GM21526 (cell line): ENCODE data around the gene KIF26A.

Experiments
- ATAC-seq: cut with Tn5 transposase; IDR thresholded peaks from one replicate; pipeline ENCODE4 v1.9.1; 2021; ENCODE audit warnings: moderate library complexity; ENCODE audit not compliant: unreplicated experiment, low FRiP score

KIF26A gene

DNA sequence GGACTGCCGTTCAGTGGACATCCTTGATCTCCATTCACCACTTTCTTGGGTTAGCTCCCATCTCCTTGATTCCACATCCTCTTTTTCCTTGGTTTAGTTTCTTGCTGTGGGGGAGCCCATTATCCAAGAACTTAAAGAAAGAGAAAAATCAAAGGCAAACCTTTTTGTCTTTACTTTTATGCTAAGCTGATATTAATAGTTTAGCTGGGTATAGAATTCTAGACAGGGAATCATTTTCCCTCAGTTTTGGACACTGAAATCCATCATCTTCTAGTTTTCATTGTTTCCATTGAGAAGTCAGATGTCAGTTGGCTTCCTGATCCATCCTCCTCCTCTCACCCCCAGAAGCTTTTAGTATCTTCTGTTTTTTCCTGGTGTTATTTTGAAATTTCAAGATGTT, 8.8 kb upstream of the KIF26A start:
- ATAC-seq, result no peak

DNA sequence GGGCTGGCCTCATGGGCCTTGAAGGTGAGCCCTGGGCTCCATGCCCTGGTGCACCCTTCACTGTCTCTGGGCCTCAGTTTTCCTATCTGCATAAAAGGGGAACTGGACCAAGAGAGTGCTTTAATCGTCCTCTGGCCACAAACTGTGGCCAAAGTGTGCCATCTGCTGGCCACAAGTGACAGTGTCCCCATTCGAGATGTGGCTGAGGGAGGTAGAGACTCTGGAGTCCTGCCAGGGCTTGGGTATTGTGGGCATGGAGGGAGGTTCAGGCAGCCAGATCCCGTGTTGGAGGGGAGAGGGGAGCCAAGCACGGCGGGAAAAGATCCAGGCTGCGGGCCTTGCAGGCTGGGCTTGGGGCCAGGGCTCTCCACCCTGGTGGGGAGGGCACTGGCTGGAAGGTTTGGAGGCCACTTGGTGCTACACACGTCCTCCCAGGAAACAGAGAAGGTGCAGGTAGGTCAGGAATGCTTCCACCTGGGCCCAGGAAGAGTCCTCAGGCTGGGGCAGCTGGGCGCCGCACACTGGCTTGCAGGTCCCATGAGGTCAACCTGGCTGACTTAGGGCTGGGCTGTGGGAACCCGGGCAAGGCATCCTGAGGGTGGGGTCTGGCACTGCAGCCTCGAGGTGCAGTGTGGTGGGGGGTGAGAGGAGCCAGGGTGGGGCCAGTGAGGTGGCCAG, 7.3 kb upstream of the KIF26A start:
- no peak for ATAC-seq

DNA sequence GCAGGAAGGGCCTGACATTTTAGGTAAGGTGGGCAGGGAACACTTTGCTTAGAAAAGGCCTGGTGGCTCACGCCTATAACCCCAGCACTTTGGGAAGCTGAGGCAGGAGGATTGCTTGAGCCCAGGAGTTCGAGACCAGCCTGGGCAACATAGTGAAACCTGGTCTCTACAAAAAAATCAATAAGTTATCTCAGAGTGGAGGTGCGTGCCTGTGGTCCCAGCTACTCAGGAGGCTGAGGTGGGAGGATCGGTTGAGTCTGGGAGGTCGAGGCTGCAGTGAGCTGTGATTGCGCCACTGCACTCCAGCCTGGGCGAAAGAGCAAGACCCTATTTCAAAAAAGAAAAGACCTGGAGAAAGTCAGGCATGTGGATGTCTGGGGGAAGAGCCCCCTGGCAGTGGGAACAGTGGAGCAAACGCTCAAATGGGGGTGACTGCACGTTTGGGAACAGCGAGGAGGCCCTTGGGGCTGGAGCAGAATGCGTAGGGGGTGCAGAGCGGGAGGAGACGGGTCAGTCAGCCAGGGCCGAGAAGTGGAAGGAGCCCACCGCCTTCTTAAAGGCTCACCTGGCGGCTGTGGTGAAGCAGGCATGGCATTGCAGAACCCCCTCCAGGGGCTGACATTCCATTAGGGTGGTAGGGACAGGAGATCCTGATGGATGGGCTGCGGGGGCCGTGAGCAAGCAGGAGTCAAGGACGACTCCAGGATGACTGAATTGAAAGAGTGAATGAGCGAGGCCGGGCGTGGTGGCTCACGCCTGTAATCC, 6.2 kb upstream of the KIF26A start:
- ATAC-seq, result no peak

DNA sequence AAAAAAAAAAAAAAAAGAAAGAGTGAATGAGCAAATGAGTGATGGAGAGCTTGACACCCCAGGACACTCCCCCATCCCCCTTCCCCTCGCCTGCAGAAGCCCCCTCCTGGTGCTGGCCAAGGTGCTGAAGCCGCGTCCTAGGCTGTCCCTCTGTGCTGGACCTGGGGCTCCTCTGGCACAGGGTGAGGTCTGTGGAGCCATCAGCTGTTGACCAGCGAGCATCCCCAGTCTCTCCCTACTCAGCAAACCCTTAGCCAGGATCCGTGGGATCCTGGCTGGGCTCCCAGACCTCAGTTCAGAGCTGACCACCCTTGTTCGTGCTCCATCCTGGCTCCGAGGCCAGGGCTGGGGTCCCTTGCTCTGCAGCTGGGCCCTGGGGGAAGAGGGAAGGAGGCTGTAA, 5.4 kb upstream of the KIF26A start:
- ATAC-seq, result no peak

DNA sequence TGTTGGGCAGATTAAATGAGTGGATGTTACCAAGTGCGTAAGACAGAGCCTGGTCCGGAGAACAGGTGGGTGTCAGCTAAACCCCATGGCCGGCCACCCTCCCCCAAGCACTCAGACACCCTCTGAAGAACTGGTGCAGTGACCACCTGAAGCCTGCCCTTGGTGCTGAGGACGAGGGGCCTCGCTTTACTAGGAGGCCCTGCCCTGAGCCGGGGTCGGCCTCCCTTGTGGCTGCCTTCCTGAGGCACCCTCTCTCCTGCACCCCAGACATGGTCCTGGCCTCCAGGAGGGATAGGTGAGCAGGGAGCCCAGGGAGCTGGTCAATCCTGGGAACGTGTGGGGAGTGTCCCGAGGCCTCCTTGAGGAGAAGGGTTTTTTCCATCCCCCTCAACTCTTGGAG, 4.9 kb upstream of the KIF26A start:
- ATAC-seq, result no peak

DNA sequence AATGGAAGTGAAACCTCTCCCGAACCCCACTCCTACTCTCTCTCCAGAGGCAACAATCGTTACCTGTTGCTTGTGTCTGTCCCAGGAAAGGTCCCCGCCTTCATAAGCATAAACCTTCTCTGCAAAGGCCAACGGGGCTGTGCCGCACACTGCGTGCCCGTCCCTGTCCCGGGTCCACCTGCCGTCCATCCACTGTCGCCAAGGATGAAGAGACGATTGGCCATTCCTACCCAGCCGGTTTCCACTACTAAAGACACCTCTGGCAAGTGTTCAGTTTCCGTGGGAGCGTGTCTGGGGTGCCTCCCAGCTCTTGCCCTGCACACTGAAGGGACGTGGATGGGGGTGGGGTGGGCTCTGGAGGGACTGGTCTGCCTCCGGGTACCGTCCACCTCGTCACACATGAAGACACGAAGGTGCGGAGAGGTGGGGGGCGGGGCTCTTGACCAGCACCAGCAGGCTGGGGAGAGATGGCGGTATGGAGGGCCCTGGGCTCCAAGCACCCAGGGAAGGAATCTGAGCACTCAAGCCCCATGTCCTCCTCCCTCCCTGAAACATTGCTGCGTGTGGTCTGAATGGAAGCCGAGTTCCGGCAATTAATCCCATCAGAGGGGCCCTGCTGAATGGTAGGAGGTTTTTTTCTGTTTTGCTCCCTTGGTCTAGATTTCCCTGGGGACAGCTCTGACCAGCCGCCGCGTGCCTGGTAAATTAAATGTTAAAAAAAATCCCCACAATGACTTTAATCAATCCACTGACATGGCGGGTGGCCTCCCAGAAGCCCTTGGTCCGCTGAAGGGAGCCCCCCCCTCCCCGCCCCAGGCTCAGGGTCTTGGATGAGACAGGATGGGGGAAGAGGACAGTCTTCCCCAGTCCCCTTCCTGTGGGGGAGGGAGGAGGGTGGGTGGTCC, 4.1 kb upstream of the KIF26A start:
- ATAC-seq, result no peak

DNA sequence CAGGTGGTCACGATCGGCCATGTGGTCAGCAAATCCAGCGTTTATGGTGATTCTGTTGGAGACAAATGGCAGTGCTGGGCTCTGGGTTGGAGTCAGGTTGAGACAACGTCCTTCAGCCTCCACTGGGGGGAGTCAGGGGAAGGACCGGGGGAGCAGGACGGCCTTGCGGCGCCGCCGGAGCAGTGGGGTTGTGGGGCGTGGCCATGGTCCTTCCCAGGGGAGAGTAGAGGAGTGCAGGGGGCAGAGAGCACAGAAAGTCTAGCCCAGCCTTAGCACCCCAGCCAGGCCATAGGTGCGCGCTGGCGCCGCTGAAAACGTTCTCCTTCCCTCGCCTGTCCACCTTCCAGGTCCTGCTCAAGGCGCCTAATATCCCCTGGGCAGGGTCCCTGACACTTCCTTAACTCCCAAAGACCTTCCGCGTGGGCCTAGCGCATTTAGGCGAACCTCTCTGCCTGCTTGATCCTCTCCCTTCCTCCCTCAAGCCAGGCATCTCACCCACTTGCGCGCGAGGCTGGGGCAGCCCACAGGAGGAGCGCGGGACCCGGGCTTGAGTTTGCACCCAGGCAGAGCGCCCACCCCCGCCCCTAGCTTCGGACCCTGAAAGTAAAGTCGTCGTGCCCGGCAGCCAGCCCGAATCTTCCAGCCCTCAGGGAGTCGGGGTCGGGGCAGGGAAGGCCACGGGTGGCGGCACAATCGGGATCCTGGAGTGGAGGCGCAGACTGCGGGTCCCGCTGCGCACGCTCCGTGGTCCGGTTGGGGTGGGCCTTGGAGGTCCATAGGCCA, 3.1 kb upstream of the KIF26A start:
- ATAC-seq, result no peak

DNA sequence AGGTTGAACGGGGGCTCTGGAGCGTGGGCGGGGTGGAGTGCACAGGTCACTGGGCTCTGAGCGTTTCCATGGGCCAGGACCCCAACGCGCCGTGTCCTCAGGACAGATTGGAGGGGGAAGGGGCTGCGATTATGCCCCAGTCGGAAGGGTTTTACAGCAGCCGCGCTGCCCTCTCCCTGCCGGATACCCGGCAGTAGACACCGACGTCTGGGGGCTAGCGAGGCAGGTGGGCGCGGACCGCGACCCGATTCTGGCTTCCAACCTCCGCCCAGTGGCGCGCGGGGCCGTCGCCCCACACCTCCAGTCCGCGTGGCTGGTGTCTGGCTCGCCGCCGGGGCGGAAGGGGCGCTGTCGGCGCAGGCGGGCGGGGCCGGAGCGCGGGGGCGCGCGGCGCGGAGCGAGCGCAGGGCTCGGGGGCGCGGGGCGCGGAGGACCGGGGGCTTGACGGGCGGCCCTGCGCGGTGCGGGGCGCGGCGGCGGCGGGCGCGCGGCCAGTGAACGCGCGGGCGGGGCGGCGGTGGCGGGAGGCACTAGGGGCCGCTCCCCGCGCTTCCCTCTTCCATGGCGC, 2.4 kb upstream of the KIF26A start:
- no peak for ATAC-seq

DNA sequence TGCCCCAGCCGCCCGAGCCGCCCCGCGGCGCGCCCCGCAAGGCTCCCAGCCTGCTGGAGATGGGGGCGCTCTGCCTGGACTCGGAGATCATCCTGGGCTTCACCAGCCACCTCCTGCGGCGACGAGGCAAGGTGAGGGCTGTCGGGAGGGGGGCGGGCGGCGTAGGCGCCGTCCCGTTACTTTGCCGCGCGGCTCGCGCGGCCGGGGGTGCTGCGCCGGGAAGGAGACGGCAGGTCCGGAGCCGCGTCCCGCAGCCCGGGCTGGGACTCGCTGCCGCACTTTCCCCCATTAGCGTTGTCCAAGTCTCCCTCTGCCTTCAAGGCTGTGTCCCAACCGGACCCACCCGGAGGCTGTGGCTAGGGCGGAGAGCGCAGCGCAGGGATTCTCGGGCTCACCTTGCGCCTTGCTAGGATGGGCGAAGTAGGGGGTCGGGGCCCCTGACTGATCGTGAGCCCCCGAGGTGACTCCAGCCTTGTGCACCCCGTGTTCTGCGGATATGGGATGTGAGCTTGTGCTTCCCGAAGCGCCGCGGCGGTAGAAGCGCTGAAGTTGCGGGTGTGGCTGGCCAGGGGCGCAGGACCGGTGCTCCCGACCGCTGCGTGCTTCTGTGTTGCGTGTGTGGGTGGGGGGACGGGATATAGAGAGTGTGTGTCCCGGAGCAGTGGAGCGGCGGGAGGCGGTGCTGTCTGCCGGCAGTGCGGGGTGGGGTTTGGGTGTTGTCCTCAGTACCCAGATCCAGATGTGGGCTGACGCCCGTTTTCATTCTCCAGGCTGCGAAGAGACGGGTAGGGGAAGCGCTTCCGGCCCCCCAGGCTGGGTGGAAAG, 1.7 kb upstream of the KIF26A start:
- no peak for ATAC-seq

DNA sequence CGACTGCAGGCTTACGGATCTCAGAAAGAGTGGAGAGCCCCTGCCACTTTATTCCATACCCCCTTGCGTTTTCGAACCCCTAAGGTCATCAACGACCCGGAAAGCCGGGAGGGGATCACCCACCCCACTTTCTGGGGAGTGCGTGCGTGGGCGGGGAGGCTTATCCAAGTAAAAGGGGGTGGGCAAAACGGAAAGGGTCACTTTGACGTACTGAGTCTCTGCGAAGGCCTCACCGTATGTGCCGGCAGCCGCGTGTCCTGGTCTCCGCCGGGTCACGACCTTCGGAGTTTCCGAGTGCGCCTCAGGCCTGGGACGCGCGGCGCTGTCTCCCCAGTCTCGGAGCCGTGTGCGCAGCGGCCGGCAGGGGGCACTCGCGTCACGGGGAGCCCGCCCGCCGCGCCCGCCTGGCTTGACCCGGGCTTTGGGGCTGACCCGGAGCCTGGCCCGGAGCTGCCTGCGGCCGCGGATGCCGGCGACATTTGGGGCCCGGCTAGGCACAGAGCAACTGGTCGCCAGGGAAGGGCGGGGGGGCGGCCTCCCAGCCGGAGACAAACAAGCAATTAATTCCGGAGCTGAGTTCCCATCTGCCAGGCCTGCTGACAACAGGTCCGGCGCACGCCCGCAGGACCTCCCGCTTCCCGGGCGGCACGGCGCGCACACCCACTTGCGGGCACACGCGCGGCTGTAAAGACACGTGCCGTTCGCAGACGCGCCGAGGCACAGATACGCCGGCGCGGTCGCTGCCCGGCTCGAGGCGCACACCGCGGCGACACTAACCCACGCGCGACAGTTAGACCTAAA, 890 bp upstream of the KIF26A start:
- ATAC-seq, result no peak

DNA sequence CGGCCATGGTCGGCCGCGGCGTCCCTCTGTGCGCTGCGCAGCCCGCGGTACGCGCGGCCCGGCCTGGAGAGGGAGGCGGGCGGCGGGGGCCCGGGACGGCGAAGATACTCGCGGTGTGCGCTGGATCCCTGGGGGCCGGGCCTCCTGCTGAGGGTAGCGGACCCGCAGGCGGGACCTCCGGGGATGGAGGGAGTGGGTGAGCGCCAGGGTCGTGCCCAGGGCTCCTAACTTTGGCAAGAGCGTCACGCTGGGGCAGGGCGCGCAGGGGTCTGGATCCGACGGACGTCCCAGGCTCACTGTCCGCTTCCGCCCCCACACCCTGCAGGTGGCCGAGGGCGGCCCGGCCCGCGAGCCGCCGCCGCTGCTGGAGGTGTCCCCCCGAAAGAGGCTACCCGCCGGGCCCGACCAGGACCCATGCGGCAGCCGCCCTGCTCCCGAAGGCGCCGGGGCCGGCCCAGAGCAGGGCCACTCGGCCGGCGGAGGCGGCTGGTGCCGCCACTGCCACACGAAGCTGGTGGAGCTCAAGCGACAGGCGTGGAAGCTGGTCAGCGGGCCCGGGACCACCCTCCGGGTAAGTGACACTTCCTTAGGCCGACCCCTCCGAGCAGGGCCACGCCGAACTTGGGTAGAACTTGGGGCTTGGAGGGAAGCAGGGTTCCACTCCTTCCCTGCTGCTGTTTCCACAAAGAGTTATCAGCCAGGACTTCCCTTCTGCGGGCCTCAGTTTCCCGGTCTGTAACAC, 502 bp downstream of the KIF26A start:
- ATAC-seq, result no peak

DNA sequence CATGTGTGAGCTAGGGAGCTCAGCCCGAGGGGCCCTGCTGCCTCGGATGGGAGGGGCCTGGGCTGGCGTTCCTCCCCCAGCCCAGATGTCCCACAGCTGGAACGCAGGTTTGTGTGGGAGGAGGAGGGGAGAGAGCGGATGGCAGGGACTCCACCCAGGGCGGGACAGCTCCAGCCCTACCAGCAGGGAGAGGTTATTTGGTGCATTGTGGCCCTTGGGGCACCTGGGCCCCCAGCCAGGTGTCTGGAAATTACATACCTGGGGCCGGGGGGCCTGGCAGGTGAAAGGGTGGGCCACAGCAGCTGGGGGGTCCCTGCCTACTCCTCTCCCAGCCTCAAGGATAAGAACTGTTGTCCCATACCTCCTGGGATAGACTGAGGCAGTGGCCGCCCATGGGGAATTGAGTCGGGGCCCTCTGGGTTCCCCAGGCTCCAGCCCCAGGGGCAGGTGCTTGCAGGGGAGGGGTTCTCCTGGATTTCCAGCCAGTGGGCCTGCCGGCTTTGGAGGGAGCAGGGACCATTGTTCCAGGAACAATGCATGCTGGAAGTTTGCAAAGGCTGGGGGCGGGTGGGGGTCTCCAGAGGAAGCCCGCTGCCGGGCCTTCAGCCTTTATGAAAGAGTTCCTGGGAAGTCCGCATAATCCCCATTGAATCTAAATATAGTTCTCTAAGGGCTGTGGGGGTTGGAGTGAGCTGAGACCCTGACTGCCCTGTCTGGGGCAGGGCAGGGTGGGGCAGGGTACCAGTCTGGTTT, 1.2 kb downstream of the KIF26A start:
- ATAC-seq, result no peak

DNA sequence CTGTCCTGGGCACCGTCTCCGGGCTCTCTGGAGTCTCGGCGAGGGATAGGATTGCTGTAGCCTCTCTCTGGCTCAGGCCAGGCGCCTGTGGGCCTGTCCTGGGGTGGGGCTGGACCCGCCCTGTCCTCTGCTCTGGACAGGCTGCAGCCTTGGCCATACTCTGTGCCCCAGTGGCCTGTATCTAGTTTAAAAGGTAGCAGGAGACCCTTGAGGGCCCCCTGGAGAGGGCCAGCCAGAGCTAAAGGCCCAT, 1.8 kb downstream of the KIF26A start:
- no peak for ATAC-seq

DNA sequence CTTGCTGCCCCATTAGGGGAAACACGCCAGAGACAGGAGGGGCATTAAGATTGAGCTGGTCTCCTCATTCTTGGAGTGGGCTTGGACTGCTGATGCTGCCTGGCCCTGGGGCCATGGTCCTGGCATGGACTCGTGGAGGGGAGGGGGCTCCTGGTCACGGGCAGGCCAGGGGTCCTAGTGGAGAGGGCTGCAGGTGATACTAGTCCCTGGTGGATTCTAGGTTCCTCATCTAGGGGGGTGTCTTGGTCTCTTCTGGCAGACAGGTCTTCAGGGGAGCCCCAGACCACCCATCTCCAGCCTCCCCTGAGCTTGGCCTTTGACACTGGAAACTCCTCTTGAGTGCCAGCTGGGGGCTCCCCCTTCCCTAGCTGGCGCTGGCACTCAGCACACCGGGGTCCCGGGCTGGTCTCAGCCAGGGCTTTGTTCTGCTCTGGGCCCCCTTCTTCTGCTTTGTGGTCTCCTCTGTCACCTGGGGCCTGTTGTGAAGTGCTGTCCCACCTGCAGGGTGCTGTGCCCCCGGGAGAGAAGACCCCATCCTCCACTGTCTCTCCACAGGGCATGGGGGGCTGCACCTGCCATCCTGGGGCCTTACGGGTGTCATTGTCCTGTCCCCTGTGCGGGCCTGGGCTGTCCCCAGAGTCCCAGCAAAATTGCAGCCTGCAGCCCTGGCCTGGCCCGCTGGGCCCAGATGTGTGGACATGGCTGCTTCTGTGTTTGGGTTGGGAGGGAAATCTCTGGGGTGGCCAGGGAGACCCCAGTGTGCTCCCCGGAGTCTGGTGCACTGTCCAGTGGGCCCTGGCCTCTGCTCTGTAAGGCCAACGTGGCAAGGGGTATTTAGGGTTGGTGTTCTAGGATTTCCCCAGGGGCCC, 2.3 kb downstream of the KIF26A start:
- ATAC-seq, result no peak

DNA sequence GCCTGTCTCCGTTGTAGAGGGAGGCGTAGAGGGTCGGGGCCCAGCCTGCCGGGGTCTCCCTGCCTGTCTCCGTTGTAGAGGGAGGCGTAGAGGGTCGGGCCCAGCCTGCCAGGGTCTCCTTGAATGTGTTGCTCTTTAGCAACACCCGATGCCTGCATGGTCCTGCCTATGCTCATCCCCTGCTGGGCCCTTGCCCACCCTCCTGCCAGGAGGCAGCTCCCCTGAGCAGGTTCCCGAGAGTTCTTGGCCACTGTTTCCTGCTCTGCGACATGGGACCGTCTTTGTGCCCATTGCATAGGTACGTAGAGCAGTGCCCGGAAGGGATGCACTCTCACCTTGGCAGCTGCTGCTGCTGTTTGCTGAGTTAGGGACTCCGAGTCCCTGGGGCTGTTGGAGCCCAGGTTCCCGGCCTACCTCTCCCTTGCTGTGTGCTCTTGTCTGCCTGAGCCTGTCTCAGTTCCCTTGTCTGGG, 3.3 kb downstream of the KIF26A start:
- no peak for ATAC-seq

DNA sequence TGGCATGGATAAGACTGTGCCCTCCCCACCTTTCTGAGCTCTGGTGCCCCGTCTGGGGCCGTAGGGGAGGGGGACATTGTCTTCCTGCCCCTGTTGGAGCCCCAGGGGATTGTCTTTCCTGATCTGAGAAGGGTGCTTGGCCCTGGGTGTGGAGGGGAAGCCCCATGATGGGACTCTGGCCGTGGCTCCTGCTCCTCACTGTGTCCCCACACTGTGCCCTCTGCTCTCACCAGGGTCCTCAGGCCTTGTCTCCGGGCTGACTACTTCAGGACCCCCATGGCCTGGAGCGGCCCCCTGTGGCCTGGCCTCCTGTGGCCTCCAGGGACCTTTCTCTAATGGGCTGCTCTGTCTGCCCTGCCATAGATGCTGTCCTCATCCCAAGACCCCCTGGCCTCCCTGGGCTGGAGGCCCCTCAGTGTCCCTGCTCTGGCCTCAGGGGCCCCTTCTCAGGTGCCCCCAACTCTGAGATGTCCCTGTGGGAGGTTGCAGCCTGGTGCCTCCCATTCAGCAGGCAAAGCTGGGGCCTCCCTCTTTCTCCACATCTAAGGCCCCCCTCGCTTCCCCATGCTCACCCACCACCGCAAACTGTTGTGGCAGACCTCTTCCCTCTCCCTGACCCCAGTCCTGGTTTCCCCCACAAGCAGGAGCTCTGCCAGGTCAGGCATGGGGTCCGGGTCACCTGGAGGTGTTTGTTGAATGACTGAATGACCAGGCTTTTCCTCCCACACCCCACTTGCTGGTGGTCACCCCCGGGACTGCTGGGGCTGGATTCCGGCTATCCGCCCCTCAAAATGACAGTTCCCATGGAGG, 4.0 kb downstream of the KIF26A start:
- no peak for ATAC-seq
